GM12872 (cell line): ENCODE data around the gene ENTR1.

Experiments used
- TF ChIP-seq, protein P1 (sequence below): IDR thresholded peaks from 3 replicates; pipeline ENCODE4 v1.5.1; 2011; ENCODE audit warnings: low read depth, mild to moderate bottlenecking, low read length, moderate library complexity; ENCODE audit not compliant: insufficient read depth

The ENTR1 gene

DNA sequence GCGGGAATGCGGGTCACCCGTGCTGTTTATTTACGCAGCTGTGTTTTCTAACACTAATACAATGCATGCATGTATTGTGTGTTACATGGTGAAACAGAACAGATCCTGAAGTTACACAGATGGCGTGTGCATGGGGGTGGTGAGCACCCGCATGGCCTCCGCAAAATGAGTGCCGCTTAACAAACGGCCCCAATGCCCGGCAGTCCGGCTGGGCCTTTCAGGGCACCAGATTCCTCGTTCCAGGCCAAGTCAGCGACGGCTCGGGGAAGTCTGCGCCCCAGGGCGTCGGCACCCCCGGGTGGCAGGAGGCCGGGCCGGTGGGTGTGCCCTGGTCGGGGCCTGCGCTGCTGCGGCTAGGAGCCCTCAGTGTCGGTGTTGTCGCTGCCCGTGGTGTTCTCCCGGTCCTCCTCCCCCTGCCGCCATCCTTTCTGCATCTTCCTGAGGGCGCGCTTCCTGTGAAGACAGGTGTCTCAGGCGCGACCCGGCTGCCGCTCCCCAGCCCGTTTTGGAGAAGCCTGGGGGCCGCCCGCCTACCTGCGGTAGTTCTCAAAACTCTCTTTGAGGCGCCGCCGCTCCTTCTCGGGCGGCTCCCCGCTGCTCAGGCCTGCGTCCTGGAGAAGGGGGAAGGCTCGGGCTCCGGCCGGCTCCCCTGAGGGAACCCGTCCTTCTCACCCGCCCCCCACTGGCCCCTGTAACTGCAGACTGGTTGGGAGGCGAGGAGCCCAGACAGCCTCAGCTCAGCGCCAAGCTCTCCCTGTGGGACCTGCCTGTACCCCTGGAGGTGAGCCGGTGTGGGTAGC lies 46.3 kb downstream of the ENTR1 start:
- TF ChIP-seq, protein P1, sequence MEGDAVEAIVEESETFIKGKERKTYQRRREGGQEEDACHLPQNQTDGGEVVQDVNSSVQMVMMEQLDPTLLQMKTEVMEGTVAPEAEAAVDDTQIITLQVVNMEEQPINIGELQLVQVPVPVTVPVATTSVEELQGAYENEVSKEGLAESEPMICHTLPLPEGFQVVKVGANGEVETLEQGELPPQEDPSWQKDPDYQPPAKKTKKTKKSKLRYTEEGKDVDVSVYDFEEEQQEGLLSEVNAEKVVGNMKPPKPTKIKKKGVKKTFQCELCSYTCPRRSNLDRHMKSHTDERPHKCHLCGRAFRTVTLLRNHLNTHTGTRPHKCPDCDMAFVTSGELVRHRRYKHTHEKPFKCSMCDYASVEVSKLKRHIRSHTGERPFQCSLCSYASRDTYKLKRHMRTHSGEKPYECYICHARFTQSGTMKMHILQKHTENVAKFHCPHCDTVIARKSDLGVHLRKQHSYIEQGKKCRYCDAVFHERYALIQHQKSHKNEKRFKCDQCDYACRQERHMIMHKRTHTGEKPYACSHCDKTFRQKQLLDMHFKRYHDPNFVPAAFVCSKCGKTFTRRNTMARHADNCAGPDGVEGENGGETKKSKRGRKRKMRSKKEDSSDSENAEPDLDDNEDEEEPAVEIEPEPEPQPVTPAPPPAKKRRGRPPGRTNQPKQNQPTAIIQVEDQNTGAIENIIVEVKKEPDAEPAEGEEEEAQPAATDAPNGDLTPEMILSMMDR: no peak

DNA sequence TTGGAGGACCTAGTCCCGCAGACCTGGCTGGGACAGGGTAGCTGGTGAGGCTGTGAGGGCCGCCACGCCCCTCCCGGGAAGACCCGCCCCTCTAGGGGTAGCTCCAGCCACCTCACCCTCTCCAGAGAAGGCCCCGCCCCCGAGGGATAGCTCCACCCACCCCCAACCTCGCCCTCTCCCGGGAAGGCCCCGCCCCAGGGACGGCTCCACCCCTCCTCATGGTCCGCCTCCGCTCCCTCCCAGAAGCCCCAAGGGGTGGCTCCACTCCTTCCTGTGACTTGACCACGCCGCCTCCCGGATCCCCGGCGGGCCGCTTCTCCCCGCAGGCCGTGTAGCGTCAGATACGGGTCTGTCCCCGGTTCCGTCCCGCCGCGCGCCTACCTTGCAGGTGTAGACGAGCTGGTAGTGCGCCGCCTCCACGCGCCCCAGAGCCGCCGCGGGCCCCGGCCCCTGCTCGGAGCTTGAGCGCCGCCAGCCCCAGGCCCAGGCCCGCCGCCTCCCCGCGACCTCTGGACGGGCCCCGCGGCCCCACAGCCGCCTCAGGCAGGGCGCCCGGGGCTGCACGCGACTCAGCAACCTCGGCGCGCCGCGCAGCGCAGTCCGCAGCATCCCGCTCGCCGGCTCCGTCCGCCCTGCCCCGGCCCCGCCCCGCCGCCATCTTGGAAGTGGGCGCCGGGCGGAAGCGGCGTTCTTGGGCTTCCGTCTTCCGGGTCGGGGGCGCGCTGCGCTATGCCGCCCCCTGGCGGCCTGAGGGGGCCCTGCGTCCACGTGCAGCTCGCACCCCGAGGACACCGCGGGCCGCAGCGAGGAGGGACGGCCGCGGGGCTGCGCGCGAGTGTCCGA lies 47.1 kb downstream of the ENTR1 start, which contains the start of gene DNLZ:
TSS of gene DNLZ (minus strand) at position 639 of the 843 bp plus-strand sequence. CDS start at position 609, 30 bp downstream.
- TF ChIP-seq, protein P1: peak; percentile 92

DNA sequence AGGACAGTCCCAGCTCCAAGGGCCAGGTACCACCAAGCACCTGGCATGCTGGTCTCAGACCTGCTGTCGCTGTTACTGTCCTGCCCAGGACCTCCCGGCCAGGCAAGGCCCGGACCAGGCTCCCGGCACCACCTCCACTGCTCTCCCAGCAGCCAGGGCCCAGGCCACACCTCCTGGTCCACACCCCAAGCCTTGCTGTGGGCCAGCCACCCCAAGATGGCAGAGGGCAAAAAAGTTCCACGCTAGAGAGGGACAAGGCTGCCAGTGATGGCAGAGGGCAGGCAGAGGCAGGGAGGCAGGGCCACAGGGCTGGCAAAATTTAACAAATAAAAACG lies 48.0 kb downstream of the ENTR1 start:
- TF ChIP-seq, protein P1: no peak

DNA sequence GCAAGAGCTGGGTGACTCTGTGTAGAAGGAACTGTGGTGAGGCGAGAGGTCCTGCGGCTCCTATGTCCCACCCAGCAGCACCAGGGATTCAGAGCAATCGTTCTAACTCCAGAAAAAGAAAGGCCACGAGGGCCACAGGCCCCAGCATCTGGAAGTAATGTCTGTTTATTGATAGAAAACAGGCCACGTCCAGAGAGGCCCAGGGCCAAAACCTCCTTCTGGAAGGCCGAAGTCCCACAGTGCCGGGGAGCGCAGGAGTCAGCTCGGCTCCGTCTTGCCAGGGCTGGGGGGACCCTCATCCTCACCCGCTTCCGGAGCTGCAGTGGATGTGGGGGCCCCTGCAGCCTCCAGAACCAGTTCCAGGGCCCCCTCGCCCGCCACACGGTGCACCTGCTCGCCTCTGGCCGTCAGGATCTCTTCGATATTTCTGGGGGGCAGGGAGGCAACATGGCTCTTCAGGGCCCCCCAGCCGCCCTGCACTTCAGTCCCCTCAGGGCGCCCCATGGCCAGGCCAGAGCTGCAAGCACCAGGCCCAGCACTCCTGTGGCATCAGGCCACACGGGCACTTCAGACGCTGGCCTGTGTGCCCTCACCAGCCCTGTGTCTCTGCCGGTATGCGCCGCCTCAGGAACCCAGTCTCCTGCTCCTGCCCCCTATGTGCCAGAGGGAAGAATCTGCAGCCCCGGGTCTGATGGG lies 48.5 kb downstream of the ENTR1 start:
- TF ChIP-seq, protein P1: no peak

DNA sequence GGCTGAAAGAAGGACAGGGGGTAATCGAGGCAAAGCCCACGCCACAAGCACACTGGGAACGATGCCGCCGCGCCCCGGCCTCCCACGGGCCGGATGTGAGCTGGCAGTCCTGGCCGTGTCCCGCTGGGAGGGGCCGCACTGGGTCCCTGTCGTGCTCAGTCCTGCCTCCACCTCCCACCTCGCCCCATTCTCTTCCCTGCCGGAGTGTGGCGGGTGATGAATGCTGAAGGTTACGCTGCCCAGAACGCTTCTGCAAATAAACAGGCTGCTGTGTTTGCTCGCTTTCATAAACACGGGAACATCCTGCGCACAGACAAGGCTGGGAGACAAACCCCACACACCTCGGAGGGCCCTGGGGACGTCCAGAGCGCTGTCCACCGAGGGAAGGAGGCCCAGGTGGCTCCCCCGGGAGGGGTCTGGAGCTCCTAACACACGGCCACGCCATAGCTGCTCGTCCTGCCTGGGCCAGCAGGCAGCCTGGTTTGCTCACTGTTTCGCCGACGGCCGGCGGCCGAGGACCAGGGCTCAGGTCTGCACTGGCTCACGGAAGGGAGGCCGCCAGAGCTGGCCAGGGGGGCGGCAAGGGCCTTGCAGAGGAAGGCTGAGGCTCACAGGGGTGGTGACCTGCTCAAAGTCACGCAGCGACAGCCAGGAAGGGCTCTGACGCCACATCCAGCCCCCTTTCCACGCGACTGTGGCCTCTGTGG lies 49.2 kb downstream of the ENTR1 start:
- TF ChIP-seq, protein P1: no peak

DNA sequence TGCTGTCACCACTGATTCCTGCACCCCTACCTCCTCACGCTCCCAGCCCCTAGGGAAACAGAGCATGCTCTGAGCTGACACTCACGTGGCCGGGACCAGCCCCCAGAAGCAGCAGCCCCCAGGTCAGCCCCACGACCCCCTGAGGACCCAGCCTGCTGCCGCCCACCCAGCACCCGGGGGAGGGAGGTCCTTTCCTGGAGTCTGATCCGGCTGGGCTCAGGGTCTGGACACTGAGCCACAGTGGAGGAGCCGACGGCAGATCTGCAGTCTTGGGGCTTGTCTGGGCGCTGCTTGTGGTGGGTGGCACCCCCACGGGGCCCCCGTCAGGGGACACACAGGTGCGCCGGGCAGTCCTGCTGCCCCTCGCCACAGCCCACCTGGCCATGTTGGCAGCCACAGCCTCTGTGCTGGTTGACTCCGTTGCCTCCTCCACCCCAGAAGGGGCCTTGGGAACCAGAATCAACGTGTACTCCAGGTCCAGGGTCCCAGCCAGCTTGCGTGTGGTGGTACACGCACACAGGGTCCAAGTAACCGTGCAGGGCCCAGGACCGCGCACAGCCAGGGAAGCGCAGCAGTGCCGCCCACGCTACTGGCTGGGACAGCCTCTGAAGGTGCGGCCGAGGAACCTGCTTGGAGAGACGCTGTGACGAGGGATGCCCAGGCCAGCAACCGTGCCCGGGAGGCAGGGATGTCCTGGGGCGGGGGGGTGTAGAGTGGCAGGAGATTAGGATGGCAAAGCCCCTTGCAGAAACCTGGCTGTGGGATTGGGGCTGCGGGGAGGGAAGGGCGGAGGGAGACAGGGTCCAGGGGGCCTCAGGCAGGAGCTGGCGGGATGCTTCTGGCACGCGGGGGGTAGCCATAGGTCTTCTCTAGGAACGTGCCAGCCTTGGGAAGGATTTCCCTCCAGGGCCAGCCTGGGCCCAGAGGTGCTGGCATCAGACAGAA lies 50.4 kb downstream of the ENTR1 start:
- TF ChIP-seq, protein P1: no peak
